Lung (tissue), 12 donors: ENCODE measurements around the gene SLC7A10. TPM values are rescaled to one million over a fixed set of nuclear protein-coding genes. Genes with fewer than 3 reads are reported as not detected.
A peak's percentile ranks its signal among the peaks of the same experiment; 100 is the strongest.

Source experiments
- ATAC-seq: fragments of 200-7000 bp; cut with Tn5 transposase; one replicate; pipeline ENCODE4 v1.9.1; 2020; ENCODE audit warnings: moderate number of reproducible peaks; ENCODE audit not compliant: insufficient read depth, low FRiP score
- DNase-seq, 3 donors: peaks; one replicate each; pipeline ENCODE4 v3.0.0-alpha.2; 2013 to 2017
- H3K27ac ChIP-seq, 2 donors: one replicate each; pipeline ENCODE4 v1.5.1; 2013; ENCODE audit warnings: mild to moderate bottlenecking in 2 of 2, moderate library complexity in 2 of 2, control low read depth in 1 of 2, inconsistent platforms in 1 of 2, low read depth in 1 of 2, low read length in 1 of 2
- H3K27me3 ChIP-seq, 3 donors: one replicate each; pipeline ENCODE4 v1.5.1; 2013; ENCODE audit warnings: low read length in 2 of 3; ENCODE audit not compliant: control insufficient read depth in 3 of 3, insufficient read depth in 3 of 3
- H3K36me3 ChIP-seq, 4 donors: one replicate each; pipeline ENCODE4 v1.5.1; 2013; ENCODE audit warnings: low read length in 4 of 4, mild to moderate bottlenecking in 1 of 4, moderate library complexity in 1 of 4; ENCODE audit not compliant: control insufficient read depth in 4 of 4, insufficient read depth in 4 of 4
- H3K4me1 ChIP-seq, 5 donors: one replicate each; pipeline ENCODE4 v1.5.1; 2013; ENCODE audit warnings: low read length in 5 of 5, mild to moderate bottlenecking in 2 of 5, moderate library complexity in 1 of 5; ENCODE audit not compliant: control insufficient read depth in 5 of 5, insufficient read depth in 5 of 5
- H3K4me3 ChIP-seq: one replicate; pipeline ENCODE4 v1.5.1; 2013; ENCODE audit warnings: mild to moderate bottlenecking, control low read depth, moderate library complexity
- H3K9ac ChIP-seq, 2 donors: one replicate each; pipeline ENCODE4 v1.5.1; 2013; ENCODE audit warnings: low read length in 2 of 2, control low read depth in 1 of 2; ENCODE audit not compliant: insufficient read depth in 1 of 2
- H3K9me3 ChIP-seq, 4 donors: one replicate each; pipeline ENCODE4 v1.5.1; 2013; ENCODE audit warnings: low read length in 3 of 4, mild to moderate bottlenecking in 1 of 4, moderate library complexity in 1 of 4; ENCODE audit not compliant: control insufficient read depth in 4 of 4, insufficient read depth in 3 of 4
- CTCF ChIP-seq: IDR thresholded peaks from 2 replicates; pipeline ENCODE4 v1.5.1; 2012; ENCODE audit warnings: mild to moderate bottlenecking; ENCODE audit errors: control extremely low read depth, extremely low read depth
- WGBS, 2 donors: extraction: QIAGEN DNeasy Blood & Tissue Kit; methylation state at CpG; one replicate each; pipeline ENCODE4 v1.1.7; 2013; 5-methylcytosine and 5-hydroxymethylcytosine counted together
- polyA plus RNA-seq, 2 donors: library from polyadenylated mRNA; stranded (reverse); fragments of 200-250 nt; gene quantifications; one replicate each; pipeline ENCODE4 v1.2.1, GENCODE V29; 2013
- total RNA-seq, 2 donors: library from RNA; depleted of rRNA in 1 of 2; stranded (reverse); fragments of >200 nt in 1 of 2; gene quantifications; one replicate each; pipeline ENCODE4 v1.2.1, GENCODE V29; 2014 to 2021
- donor health status: control.
- donor health status: control.
- donor health status: Bipolar disorder and iron deficiency.
- donor health status: healthy.
- donor health status: DM: yes; HTN: yes; CAD: no.

SLC7A10 gene
- total and polyA plus RNA-seq, 4 donors: 0.02 to 0.71 (median 0.16) TPM

GRCh38 chr19:33235996-33236350 is 10.3 kb upstream of the SLC7A10 start:
- Histone ChIP-seq H3K9ac (no peak overlapping the region), H3K9me3 (peaks cover 0 to 6% (median 0%) of the 10 kb centered on the region in 4 donors), H3K27me3 (peaks cover 0 to 3% (median 0%) of the 10 kb centered on the region in 3 donors), H3K36me3 (no peaks in the 10 kb centered on the region), H3K27ac (no peak overlapping the region), H3K4me3 (no peak overlapping the region), H3K4me1 (peaks cover 0 to 7% (median 0%) of the 10 kb centered on the region in 5 donors)
- no peak for DNase-seq
- 90 to 95% methylated on average over 20 of the region's 20 CpGs for WGBS, 2 donors
- no peak for ATAC-seq
- TF ChIP-seq CTCF: no peak

- peak; percentile 78 for TF ChIP-seq CTCF
- Histone ChIP-seq H3K27ac (no peak overlapping the region), H3K36me3 (no peaks in the 10 kb centered on the region), H3K9ac (no peak overlapping the region), H3K9me3 (peaks cover 0 to 6% (median 0%) of the 10 kb centered on the region in 4 donors), H3K4me1 (peaks cover 0 to 8% (median 0%) of the 10 kb centered on the region in 5 donors), H3K27me3 (peaks cover 0 to 3% (median 0%) of the 10 kb centered on the region in 3 donors), H3K4me3 (no peak overlapping the region)
- DNase-seq (peak; percentile 63 to 75 (median 68)), ATAC-seq (peak; percentile 84)
- WGBS, 2 donors: 54 to 55% methylated on average over 30 of the region's 30 CpGs
Measured at GRCh38 chr19:33235269-33235995, 9.8 kb upstream of the SLC7A10 start.

DNA sequence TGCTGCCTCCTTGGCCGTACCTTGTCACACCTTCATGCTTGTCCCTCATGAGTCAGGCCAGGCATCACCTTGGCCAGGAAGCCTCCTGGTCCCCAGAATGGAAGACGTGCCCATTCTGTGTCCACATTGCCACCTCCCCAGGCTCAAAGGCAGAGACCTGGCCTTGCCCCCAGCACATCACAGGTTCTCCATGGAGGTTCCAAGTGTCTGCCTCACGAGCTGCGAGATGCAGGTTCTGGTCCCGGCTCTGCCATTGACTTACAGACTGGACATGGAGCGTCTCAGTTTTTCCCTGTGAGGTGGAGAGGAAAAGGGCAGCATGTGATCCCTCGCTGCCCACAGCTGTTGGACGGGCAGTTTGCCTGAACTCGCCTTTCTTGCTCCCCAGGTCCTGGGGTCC is 9.1 kb upstream of the SLC7A10 start:
- Histone ChIP-seq H3K4me1 (peaks cover 0 to 8% (median 0%) of the 10 kb centered on the region in 5 donors), H3K27me3 (peaks cover 0 to 3% (median 0%) of the 10 kb centered on the region in 3 donors), H3K9me3 (peaks cover 0 to 6% (median 0%) of the 10 kb centered on the region in 4 donors), H3K9ac (no peak overlapping the region), H3K4me3 (no peak overlapping the region), H3K36me3 (no peaks in the 10 kb centered on the region), H3K27ac (no peak overlapping the region)
- WGBS, 2 donors: 68 to 76% methylated on average over 9 of the region's 9 CpGs
- no peak for TF ChIP-seq CTCF
- ATAC-seq (no peak), DNase-seq (no peak)
